ENCODE results near the gene NHSL1.
"Not testable (repeated sequence)": the region's sequence is repeated elsewhere in the genome, so short reads cannot be mapped to it uniquely, and the experiment has no call there.

The NHSL1 gene

DNA sequence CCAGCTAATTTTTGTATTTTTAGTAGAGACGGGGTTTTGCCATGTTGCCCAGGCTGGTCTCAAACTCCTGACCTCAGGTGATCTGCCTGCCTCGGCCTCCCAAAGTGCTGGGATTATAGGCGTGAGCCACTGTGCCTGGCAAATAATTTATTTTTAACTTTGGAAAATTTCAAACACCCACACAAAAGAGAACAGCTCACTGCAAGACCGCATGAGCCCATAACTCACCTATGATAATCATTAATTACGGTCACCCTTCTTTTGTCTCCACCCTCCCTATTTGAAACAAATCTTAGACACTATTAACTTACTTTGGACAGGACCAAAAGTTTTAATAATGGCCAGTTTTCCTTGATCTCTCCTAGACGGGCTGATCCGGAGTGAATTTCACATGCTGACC is 74.0 kb downstream of the NHSL1 start:
- DNase-seq (ENCODE audit: low spot score), result not testable (repeated sequence)

DNA sequence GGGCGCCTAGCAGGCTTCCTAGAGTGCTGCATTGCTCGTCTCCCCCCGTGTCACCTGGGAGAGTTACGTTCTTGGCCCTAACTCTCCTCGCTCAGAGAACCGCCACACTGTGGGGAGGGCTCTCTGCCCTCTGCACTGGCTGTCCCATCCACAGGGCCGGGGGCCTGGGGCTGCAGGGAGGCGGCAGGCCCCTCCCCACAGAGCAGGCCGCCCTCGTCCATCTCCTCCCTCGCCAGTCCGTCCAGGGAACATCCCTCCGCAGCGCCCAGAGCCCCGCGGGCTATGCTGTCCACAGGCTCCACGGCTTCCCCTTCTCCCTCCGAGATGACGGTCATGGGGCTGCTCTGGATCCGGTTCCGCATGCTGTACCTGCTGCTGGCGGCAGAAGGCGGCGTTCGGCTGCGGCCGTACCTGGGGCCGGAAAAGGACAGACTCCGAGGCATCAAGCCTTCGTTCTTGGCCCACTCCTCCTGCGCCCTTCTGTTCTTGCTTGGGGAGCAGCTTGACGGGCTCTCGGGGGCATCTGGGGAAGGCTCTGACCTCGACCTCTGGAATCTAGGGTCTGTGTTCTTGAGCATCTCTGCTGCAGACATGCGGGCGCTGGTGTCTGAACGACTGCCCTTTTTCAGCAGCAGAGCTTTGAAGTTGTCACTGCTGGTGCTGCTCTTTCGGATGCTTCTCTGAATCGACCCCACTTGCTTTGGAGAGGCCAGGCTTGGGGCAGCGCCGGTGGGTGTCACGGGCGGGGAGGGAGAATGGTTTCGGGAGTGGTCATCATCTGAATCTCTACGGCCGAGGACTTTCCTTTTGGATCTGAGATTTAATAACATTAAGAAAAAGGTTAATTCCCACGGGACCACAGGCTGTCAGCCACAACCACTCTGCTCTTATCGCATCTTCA is 75.0 kb downstream of the NHSL1 start:
- DNase-seq (ENCODE audit: low spot score), result no peak

DNA sequence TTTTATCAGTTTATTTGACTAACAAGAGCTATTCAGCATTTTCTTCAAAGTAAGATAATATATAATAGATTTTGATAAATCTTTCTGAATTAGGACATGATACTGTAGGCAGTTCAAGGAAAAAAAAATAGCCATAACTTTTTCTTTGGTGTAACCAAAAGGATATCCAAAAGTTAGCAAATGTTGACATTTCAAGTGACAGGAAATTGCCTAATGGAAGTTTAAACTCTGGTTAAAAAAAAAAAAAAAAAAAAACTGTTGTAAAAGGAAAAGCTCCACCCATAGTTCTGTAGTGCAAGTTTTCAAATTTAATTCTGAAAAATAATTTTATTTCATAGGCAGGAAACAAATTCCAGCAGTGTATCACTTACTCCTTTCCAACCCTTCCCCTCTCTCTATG is 76.4 kb downstream of the NHSL1 start:
- DNase-seq (ENCODE audit: low spot score), result no peak

DNA sequence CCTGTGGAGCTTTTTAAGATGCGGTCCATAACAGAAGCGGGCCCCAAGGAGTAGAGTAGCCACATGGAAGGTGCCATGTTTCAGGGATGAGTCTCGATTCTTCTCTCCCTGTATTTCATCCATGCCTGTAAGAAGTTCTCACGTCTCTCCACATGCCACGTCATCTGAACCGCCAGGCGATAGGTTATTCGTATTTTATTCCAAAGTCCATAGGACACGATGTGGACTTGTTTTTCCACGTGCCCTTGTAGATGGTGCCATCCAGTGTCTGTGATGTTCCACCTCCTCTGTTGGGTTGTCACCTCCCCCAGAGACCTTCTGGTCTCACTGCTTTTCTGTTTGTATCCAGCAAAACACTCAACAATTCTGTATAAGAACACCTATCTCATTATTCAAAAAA is 77.7 kb downstream of the NHSL1 start:
- DNase-seq (ENCODE audit: low spot score), result no peak

DNA sequence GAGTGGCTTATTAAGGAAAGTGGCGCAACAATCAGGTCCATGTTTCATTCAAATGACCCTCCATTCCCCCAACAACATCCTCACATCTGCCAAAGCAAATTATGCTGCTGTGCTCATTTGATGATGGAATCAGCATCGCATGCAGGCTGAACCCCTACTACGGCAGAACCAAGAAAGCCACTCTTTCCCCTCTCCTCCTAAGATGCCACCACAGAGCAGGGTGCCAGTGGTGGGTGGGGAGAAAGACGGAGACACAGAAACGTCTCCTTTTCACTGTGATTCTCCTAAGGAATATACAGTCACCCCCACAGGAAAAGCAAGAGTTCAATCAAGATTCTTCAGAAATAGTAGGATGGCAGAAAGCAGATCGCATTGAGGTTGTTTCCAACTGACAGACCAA is 78.2 kb downstream of the NHSL1 start:
- DNase-seq (ENCODE audit: low spot score), result no peak

DNA sequence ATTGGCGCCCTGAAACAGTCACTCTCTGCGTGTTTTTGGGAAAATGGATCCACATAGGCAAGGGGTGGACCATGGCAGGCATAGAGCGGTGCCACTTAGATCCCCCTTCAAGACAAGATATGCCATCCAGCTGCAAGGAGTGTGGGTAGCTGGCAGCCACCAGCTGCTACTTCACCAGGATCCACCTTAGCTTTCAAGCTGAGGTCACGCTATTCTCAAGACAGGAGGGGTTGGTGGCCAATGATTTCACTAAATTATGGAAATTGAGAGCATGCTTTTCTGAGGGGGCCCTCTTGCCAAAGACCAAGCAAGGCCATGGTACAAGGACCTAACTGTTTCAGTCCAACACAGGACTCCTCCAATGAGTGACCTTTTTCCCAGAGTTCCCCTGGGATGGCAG is 78.9 kb downstream of the NHSL1 start:
- no peak for DNase-seq (ENCODE audit: low spot score)

DNA sequence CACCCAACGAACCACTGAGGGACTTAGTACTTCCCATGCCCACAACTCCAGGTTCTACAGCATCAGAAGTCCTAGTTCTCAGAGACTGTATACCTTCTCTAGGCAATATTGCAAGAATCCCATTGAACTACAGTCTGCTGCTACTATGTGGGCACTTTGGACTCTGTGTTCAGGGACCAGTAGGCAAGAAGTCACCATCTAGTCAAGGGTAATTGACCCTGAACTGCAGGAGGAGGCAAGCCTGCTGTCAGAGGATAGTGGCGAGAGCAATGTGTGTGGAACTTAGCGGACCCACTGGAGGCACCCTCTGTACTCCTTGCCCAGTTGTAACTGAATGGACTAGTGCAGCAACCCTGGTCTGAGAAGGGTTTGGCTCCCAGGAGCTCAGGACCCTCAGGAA is 79.5 kb downstream of the NHSL1 start:
- no peak for DNase-seq (ENCODE audit: low spot score)

DNA sequence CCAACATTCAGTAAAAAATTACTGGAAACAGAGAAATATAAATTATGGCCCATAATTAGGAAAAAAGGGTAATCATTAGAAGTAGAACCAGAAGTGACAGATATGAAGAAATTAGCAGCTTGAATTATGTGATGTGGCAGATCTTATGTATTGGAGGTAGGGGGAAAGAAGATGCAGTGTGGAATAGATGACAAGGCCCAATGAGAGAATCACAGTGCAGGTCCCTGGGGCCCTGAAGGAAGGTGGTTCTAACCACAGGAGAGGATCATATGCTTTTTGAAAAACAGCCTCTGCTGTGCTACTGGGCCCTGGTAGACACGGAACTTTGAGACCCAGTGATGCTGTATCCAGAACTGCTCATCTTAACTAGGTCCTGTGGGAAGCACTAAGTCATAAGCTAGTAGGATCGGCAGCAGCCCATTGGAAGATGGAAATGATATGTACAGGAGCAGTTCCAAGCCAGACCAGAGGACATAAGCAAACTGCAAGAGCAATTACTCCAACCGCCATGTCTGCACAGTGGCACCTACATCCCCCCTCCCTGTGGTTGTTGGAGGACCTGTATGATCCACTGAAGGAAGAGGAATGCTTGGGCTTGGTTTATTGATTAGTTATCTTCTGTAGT is 81.1 kb downstream of the NHSL1 start:
- no peak for DNase-seq (ENCODE audit: low spot score)

DNA sequence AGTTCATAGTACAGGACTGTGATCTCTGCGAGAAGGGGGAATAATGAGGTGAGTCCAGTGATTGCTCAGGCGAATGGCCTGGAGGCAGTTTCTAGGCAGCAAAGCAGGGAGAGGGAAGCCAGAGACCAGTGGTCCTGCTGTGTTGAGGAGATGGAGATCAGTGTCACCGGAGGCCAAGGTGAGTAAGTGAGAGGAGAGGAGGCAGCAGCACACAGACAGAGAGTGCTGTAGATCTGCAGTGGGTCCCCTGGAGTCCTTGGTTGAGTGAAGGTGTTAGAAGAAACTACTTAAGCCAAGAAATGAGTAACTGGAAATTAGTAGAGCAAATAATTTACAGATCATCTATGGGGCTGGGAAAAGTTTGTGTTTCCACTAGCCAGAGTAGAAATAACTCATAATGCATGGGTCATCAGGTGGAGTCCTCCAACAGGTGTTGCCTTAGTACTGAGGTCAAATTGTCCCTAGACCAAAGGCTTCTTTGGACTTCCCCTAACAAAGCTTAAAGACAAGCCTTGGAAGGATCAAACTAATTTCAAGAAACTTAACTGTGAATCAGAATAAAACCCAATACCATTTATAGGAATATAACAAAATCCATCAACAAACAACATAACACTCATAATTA is 81.7 kb downstream of the NHSL1 start:
- DNase-seq (ENCODE audit: low spot score), result no peak

DNA sequence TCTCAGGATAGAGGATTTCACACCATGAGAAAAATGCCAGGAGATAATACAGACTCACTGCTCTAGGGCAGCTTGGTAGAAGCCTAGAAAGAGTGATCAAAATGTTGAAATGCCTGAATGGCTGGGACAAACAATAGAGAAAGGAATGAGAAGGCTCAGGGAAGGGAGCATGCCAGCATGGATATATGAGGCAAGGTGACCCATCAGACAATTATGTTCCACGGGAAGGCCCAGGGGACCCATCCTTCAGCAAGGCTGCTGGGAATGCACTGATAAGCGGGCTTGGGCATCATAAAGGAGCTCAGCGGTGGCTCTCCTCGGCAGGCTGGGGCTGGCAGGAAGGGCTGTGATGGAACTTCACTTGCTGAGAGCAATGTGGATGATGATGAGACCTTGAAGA is 83.1 kb downstream of the NHSL1 start:
- no peak for DNase-seq (ENCODE audit: low spot score)

DNA sequence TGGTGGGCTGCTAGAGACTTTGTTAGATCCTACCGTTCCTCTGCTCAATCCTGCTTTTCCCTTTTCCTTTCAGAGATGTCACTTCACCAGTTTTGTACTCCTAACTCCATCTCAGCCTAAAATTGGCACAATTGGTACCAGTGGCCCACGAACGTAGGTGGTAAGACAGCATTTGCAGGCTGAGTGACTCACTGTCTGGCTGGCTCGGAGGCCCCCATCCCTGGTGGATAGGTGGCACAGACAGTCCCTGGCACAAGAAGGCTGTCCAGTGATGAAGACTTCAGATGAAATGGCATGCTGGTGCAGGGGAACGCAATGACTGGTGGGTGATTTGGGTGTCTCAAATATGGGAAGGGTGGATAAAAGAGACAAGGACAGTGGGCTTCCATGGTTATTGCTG is 84.2 kb downstream of the NHSL1 start:
- no peak for DNase-seq (ENCODE audit: low spot score)

DNA sequence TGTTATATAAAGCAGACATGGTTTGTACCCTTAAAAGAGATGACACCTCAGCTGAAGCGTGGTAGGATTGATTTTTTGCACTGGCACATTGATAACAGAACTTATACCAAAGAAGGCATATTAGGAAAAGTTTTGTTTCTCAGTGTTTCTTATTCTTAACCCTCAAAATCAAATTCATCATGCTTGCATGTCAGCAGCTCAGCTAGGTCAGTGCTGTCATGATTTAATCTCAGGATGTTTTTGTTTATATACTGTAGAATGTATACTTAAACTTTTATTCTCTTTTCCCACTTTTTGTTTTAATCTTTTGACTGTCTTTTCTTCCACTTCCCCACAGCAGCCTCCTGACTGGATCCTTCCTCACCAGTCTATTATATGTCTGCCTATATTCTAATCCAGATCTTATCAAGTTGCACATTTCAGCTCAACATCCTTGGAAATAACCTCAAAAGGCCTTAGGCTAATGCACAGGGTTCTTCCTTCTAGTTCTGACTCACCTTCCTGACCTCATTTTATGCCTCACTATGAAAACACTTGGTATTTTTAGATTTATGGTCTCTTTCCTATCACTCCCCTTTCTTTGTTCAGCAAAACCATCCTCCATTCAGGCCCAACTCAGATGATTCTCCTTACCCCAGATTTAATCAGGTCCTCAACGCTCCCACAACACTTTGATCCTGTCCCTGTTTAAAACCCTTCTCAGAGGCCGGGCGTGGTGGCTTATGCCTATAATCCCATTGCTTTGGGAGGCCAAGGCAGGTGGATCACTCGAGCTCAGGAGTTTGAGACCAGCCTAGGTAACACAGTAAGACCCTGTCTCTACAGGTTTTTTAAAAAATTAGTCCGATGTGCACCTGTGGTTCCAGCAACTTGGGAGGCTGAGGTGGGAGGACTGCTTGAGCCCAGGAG is 88.1 kb downstream of the NHSL1 start:
- no peak for DNase-seq (ENCODE audit: low spot score)

DNA sequence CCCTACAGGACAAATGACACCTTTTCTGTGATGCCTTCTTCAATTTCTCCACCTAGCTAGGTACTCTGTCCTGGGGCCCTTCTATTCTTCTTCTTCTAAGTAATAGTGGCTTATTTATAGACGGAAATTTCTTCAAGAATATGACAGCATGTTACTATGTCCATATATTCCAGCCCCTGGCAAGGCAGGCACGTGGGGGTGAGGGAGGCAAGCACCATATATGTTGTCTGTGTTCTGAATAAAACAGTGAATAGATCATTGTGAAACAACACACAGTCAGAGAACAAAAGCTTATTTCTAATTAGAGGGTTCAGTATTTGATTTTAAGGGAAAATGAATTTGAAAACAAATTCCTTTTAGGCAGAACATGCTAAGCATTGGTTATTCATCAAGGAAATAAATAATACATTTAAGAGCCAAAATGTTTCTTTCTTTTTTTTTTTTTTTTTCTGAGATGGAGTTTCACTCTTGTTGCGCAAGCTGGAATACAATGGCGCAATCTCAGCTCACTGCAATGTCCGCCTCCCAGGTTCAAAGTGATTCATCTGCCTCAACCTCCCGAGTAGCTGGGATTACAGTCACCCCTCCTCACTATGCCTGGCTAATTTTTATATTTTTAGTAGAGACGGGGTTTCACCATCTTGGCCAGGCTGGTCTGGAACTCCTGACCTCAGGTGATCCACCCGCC is 89.1 kb downstream of the NHSL1 start:
- DNase-seq (ENCODE audit: low spot score), result no peak

DNA sequence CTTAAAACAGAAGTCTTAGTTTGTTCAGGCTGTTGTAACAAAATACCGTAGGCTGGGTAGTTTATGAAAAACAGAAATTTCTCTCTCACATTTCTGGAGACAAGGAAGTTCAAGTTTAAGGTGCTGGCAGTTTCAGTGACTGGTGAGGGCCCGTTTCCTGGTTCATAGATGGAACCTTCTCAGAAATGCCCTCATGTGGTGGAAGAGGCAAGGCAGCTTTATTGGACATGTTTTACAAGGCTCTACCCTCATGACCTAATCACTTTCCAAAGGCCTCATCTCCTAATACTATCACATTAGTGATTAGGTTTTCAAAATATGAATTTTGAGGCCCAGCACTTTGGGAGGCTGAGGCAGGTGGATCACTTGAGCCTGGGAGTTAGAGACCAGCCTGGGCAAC is 92.9 kb downstream of the NHSL1 start:
- DNase-seq (ENCODE audit: low spot score), result no peak

DNA sequence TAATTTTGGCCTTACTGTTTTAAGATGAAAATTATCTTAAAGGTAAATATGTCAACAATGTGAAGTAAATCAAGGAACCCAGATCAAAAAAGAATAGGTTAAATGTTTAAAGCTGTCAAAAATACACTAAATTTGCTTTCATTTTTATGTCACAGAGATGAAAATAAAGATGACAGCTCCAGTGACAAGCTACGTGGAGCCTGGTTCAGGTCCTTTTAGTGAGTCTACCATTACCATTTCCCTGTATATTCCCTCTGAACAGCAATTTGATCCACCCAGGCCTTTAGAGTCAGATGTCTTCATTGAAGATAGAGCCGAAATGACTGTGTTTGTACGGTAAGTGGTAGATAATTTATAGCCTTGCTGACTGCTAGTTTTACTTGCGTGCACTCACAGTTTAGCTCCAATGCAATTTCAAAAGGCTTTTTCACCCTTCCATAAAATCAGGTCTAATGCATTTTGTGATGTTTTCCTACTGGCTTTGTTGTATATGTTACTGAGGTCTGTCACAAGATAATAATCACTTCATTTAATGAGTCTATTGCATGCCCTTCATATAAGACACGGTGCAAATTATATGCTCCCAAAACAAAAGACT is 93.4 kb downstream of the NHSL1 start:
- no peak for DNase-seq (ENCODE audit: low spot score)

DNA sequence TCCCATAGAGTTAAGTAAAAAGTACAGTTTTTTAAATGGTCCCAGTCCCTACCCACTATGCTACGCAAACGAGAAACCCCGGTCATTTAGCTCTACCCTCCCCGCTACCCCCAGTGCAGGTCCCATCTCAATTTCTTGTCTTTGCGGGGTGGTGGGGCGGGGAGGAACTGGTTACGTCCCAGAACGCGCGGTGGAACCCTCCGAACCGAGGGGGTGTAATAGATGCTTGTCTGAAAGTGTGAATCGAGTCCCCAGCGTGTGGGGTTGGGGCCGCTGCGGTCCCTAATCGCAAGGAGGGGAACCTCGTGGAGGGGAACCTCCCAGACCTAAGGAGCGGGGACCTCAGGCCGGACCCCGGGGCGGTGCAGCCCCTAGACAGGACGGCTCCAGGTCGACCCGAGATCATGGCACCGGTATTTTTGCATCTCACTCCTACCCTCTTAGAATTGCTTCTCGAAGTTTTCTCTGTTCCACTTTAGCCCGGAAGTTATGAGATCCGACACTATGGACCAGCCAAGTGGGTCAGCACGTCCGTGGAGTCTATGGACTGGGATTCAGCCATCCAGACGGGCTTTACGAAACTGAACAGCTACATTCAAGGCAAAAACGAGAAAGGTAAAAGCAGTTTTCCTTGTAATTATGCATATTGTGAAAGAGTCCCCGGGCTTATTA is 94.5 kb downstream of the NHSL1 start:
- DNase-seq (ENCODE audit: low spot score), result peak; percentile 29

DNA sequence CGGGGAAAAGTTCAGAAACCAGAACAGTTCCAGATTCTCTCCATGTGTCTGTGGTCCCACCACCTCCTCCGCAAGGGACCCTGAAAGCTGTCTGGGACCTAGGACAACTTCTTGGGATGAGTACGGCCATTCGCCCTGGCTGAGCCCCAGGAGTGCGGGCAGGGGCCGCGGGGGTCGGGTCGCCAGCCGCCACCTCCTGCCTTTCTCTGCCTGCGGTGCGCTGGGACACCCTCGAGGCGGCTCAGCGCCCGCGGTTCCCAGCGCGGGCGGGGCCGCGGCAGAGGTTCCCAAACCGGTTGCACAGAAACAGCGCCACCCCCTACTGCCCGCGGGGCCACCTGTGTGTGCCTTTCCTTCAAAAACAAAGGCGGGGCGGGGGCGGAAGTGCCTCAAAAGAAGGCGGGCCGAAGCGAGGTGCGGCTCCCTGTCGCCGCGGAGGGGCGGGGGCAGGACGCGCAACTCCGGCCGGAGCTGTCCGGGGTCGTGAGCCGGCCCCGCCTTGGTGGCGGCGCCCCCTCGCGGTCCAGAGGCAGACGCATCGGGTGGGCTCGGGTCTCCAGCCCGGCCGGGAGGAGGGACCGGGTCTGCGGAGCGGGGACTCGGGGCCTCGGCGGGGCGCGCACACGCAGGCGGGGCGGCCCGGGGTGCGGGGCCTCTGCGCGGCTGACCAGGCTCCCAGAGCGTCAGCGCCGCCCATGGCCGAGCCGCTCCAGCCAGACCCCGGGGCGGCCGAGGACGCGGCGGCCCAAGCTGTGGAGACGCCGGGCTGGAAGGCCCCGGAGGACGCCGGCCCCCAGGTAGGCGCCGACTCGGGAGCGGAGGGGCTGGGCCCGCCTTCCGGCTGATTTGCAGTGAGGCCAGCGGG is 95.3 kb downstream of the NHSL1 start, which contains the start of gene HEBP2:
HEBP2 (plus strand) TSS at position 423 of the 865 bp plus-strand sequence; CDS start at position 696, 273 bp downstream.
- peak; percentile 71 for DNase-seq (ENCODE audit: low spot score)

DNA sequence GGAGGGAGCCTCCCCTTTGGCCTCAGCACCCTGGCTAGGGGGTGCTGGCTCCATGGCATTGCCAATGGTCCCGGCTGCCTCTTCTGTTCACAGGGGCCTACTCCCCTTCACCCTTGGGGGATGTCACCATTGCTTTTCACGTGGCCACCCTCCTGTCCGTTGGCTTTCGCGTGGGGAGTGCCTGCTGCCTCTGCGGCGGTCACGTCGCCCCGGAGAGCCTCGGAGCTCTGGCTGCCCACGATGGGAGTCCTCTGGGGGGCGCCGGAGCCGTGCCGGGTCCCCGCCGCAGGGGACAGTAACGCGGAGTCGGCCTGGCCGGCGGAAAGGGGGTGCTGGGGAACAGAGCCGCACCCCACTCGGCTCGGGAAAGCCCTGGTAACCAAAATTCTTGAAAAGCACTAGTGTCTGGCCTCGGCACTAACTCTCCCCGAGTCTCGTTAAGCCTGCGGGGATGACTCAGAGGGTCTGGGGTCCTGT is 95.9 kb downstream of the NHSL1 start:
- peak; percentile 16 for DNase-seq (ENCODE audit: low spot score)

DNA sequence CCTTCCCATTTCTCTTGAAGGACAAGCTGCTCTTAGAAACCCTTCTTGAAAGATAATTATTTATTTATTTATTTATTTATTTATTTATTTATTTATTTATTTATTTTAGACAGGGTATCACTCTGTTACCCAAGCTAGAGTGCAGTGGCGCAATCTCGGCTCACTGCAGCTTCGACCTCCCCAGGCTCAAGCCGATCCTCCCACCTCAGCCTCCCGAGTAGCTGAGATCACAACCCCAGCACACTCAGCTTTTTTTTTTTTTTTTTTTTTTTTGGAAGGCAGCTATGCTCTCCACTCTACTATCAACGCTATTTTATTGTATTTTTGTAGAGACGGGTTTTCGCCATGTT is 96.5 kb downstream of the NHSL1 start:
- DNase-seq (ENCODE audit: low spot score), result no peak
